K562 (cell line): Measurements from ENCODE around the gene TRIM69. TPM values are rescaled to one million over a fixed set of nuclear protein-coding genes. Genes with fewer than 3 reads are reported as not detected.

Source experiments
- ATF7 ChIP-seq: fragments of 450-650 bp; IDR thresholded peaks from 2 replicates; pipeline ENCODE4 v1.7.1; 2014; ENCODE audit warnings: mild to moderate bottlenecking, moderate library complexity
- FOXJ3 ChIP-seq: sonication (generic); formaldehyde crosslinking; IDR thresholded peaks from 2 replicates; pipeline ENCODE4 v1.4.0; 2020; ENCODE audit warnings: mild to moderate bottlenecking, missing genetic modification reagents
- LARP7 ChIP-seq: fragments of 450-650 bp; IDR thresholded peaks from 2 replicates; pipeline ENCODE4 v1.6.1; 2016
- MTA3 ChIP-seq: fragments of 450-650 bp; formaldehyde crosslinking; IDR thresholded peaks from 2 replicates; pipeline ENCODE4 v1.6.1; 2017; ENCODE audit warnings: mild to moderate bottlenecking, borderline replicate concordance
- NBN ChIP-seq: fragments of 450-650 bp; IDR thresholded peaks from 2 replicates; pipeline ENCODE4 v1.6.1; 2016; ENCODE audit warnings: low read depth, mild to moderate bottlenecking
- RBM25 ChIP-seq: fragments of 200-400 bp; formaldehyde crosslinking; IDR thresholded peaks from 2 replicates; pipeline ENCODE4 v1.6.1; 2018; ENCODE audit warnings: low read length, low read depth, moderate library complexity; ENCODE audit not compliant: severe bottlenecking
- SAP30 ChIP-seq: fragments of 200-600 bp; sonication (generic); IDR thresholded peaks from 2 replicates; pipeline ENCODE4 v1.6.1; 2012; ENCODE audit warnings: borderline replicate concordance, low read depth, mild to moderate bottlenecking, moderate library complexity, low read length, control low read depth, inconsistent platforms; ENCODE audit not compliant: insufficient read depth, poor library complexity, severe bottlenecking
- TRIM24 ChIP-seq, 2 experiments: fragments of 450-650 bp; IDR thresholded peaks; 2 replicates each; pipeline ENCODE4 v1.6.1; 2016
- WHSC1 ChIP-seq: IDR thresholded peaks from one replicate; pipeline ENCODE4 v1.6.1; 2012; ENCODE audit warnings: low read length, control low read depth, inconsistent platforms
- ZNF143 ChIP-seq: sonication (generic); formaldehyde crosslinking; IDR thresholded peaks from 2 replicates; pipeline ENCODE4 v1.9.0; 2022; ENCODE audit warnings: mild to moderate bottlenecking, missing genetic modification reagents
- ZNF318 ChIP-seq, 2 experiments: fragments of 450-650 bp; IDR thresholded peaks; 2 replicates each; pipeline ENCODE4 v1.6.1; 2016; ENCODE audit warnings: mild to moderate bottlenecking in 2 of 2, borderline replicate concordance in 1 of 2, low read depth in 1 of 2, moderate library complexity in 1 of 2
- ZNF655 ChIP-seq: fragments of 250-450 bp; sonication (Bioruptor Pico); IDR thresholded peaks from 2 replicates; pipeline ENCODE4 v1.5.0; 2021
- ZNF699 ChIP-seq: fragments of 250-450 bp; sonication (Bioruptor Pico); IDR thresholded peaks from 2 replicates; pipeline ENCODE4 v1.8.0; 2021; ENCODE audit warnings: mild to moderate bottlenecking, moderate library complexity; ENCODE audit not compliant: insufficient replicate concordance
- polyA plus RNA-seq, 8 experiments: library from polyadenylated mRNA; depleted of rRNA in 4 of 8; stranded (reverse) in 5 of 8; unstranded in 3 of 8; fragments of >200 nt; fragmentation: Nextera tagmentation in 2 of 8; fragmentation: Illumina TruSeq in 1 of 8; extraction: Ambion mirVana in 2 of 8; extraction: Trizol in 1 of 8; gene quantifications; 2 replicates each; pipeline versions ENCODE4 v1.2.1 to v1.2.3, GENCODE V29; 2011 to 2014; ENCODE audit warnings: inconsistent platforms in 1 of 8, missing spikeins in 1 of 8
- total RNA-seq, 7 experiments: library from RNA; depleted of rRNA in 6 of 7; stranded (reverse); fragments of >200 nt in 6 of 7; fragmentation: Illumina TruSeq in 2 of 7; extraction: Trizol in 2 of 7; gene quantifications; 2 replicates each; pipeline versions ENCODE4 v1.2.1 to v1.2.3, GENCODE V29; 2011 to 2021; ENCODE audit warnings: low replicate concordance in 1 of 7
- TF ChIP-seq, protein P1 (sequence below): fragments of 450-650 bp; IDR thresholded peaks from 2 replicates; pipeline ENCODE4 v1.6.1; 2018; ENCODE audit not compliant: partially characterized antibody

TRIM69 gene
- total and polyA plus RNA-seq, 9 of the 15 experiments (the other 6 are each of a cell fraction or from before 2014, with no cell fraction given), result 1.0 to 4.3 (median 2.3) TPM

GRCh38 chr15:44728576-44729407 is 7.5 kb upstream of the TRIM69 start (continued):
- TF ChIP-seq, protein P1, sequence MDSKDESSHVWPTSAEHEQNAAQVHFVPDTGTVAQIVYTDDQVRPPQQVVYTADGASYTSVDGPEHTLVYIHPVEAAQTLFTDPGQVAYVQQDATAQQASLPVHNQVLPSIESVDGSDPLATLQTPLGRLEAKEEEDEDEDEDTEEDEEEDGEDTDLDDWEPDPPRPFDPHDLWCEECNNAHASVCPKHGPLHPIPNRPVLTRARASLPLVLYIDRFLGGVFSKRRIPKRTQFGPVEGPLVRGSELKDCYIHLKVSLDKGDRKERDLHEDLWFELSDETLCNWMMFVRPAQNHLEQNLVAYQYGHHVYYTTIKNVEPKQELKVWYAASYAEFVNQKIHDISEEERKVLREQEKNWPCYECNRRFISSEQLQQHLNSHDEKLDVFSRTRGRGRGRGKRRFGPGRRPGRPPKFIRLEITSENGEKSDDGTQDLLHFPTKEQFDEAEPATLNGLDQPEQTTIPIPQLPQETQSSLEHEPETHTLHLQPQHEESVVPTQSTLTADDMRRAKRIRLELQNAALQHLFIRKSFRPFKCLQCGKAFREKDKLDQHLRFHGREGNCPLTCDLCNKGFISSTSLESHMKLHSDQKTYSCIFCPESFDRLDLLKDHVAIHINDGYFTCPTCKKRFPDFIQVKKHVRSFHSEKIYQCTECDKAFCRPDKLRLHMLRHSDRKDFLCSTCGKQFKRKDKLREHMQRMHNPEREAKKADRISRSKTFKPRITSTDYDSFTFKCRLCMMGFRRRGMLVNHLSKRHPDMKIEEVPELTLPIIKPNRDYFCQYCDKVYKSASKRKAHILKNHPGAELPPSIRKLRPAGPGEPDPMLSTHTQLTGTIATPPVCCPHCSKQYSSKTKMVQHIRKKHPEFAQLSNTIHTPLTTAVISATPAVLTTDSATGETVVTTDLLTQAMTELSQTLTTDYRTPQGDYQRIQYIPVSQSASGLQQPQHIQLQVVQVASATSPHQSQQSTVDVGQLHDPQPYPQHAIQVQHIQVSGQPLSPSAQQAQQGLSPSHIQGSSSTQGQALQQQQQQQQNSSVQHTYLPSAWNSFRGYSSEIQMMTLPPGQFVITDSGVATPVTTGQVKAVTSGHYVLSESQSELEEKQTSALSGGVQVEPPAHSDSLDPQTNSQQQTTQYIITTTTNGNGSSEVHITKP, result peak; percentile 97
- TF ChIP-seq ATF7, result peak; percentile 97
- no peak for TF ChIP-seq WHSC1
- no peak for TF ChIP-seq RBM25
- TF ChIP-seq NBN, result peak; percentile 93
- TF ChIP-seq ZNF143, result no peak
- no peak for TF ChIP-seq SAP30
- no peak for TF ChIP-seq ZNF655 (CRISPR knock-in tag)
- no peak for TF ChIP-seq FOXJ3
- peak; percentile 37 to 45; a peak in 3 of 4 replicates for TF ChIP-seq TRIM24 (IDR thresholded peaks at IDR 0.05)
- TF ChIP-seq MTA3, result peak; percentile 61; the same call in 1 of the 2 replicates
- no peak for TF ChIP-seq LARP7
- TF ChIP-seq ZNF318 (IDR thresholded peaks at IDR 0.05; ENCODE audit: borderline replicate concordance in 1 of 2, low read depth in 1 of 2), result peak in 1 of 2 experiments; percentile 100; a peak in 2 of 4 replicates
- TF ChIP-seq ZNF699 (CRISPR knock-in tag), result no peak
